Embryonic facial prominence (tissue), 1 donor: ENCODE results near the gene STEAP1B.

ENCODE experiments used
- DNase-seq: peaks from one replicate; pipeline ENCODE4 v3.0.0-alpha.2; 2016; ENCODE audit errors: extremely low spot score

The STEAP1B gene

DNA sequence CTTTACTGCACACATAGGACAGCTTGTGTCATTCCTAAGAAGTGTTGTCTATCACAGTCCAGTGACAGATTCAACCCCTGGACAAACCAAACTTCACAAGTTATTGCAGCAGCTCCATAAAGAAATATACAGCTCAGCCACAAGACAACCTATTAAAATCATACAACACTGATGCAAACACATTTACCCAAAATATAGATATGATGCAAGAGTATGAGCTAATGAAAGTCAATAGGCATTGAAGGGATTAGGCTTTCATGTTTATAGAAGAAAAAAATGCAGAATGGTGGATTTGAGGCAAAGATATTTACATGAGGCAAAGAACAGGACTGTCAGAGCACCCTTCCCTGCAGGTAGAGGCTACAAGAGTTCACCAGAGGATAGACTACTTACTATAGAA, 128.1 kb downstream of the STEAP1B start:
- no peak for DNase-seq
